B cell (primary cell): Measurements from ENCODE around the gene LRRC26. TPM values are rescaled to one million over a fixed set of nuclear protein-coding genes. Genes with fewer than 3 reads are reported as not detected.
"Not testable (repeated sequence)": the region's sequence is repeated elsewhere in the genome, so short reads cannot be mapped to it uniquely, and the experiment has no call there.

ENCODE experiments used
- ATAC-seq: fragments of 200-7000 bp; cut with Tn5 transposase; one replicate; pipeline ENCODE4 v1.10.0; 2021; ENCODE audit warnings: low read depth, mild to moderate bottlenecking, moderate number of reproducible peaks, moderate library complexity
- CTCF ChIA-PET: fragments of 350-600 bp; sonication (Branson Sonifier 250); formaldehyde crosslinking; loops from one replicate; lab custom pipeline; 2021; ENCODE audit warnings: antibody characterized with exemption, inconsistent platforms; lab: Charles Lee
- POLR2A ChIA-PET: fragments of 350-600 bp; sonication (Branson Sonifier 250); formaldehyde crosslinking; loops from one replicate; lab custom pipeline; 2021; ENCODE audit warnings: antibody characterized with exemption; lab: Charles Lee
- DNase-seq: peaks from one replicate; pipeline ENCODE4 v3.0.0; 2013
- H2AFZ ChIP-seq: 2 replicates; pipeline ENCODE4 v1.6.1; 2012; ENCODE audit warnings: mild to moderate bottlenecking, low read depth, low read length; ENCODE audit not compliant: insufficient read depth, poor library complexity, severe bottlenecking
- H3K27ac ChIP-seq, 2 donors: 1 replicate in 1 of 2; 2 replicates in 1 of 2; pipeline ENCODE4 v1.5.1; 2012 to 2013; ENCODE audit warnings: low read length in 2 of 2, mild to moderate bottlenecking in 2 of 2, moderate library complexity in 1 of 2
- H3K27me3 ChIP-seq, 4 experiments: fragments of 200-600 bp in 1 of 4; sonication (generic) in 1 of 4; replicated peaks in 1 of 4; 1 replicate in 2 of 4; 2 replicates in 2 of 4; pipeline versions ENCODE4 v1.6.1 to v1.7.0; 2013 to 2016; ENCODE audit warnings: low read length in 3 of 4, mild to moderate bottlenecking in 2 of 4, mixed read lengths in 1 of 4, moderate library complexity in 1 of 4; ENCODE audit not compliant: insufficient read depth in 4 of 4, control insufficient read depth in 3 of 4; ENCODE audit errors: control extremely low read depth in 1 of 4
- H3K36me3 ChIP-seq, 2 experiments: replicated peaks in 1 of 2; 1 replicate in 1 of 2; 2 replicates in 1 of 2; pipeline versions ENCODE4 v1.6.1 to v1.7.1; 2013; ENCODE audit warnings: low read length in 1 of 2; ENCODE audit not compliant: insufficient read depth in 2 of 2, control insufficient read depth in 1 of 2; ENCODE audit errors: control extremely low read depth in 1 of 2, extremely low read depth in 1 of 2
- H3K4me1 ChIP-seq, 2 donors: fragments of 200-600 bp in 1 of 2; sonication (generic) in 1 of 2; 1 replicate in 1 of 2; 2 replicates in 1 of 2; pipeline versions ENCODE4 v1.5.1 to v1.6.1; 2013 to 2017; ENCODE audit warnings: low read length in 2 of 2; ENCODE audit not compliant: control insufficient read depth in 2 of 2, insufficient read depth in 2 of 2
- H3K4me2 ChIP-seq: replicated peaks from 2 replicates; pipeline ENCODE3; 2012; ENCODE audit warnings: mild to moderate bottlenecking, low read depth, low read length; ENCODE audit not compliant: poor library complexity, severe bottlenecking
- H3K4me3 ChIP-seq, 5 experiments: fragments of 200-600 bp in 1 of 5; sonication (generic) in 1 of 5; 1 replicate in 3 of 5; 2 replicates in 2 of 5; pipeline versions ENCODE4 v1.5.1 to v1.7.0; 2011 to 2016; ENCODE audit warnings: low read length in 4 of 5, mild to moderate bottlenecking in 4 of 5, low read depth in 2 of 5, control low read depth in 1 of 5, moderate library complexity in 1 of 5; ENCODE audit not compliant: insufficient read depth in 1 of 5; ENCODE audit errors: control extremely low read depth in 1 of 5, extremely low read depth in 1 of 5
- H3K79me2 ChIP-seq: fragments of 200-600 bp; sonication (generic); one replicate; pipeline ENCODE4 v1.6.0; 2016; ENCODE audit warnings: low read length; ENCODE audit not compliant: control insufficient read depth, insufficient read depth
- H3K9ac ChIP-seq: fragments of 200-600 bp; sonication (generic); 2 replicates; pipeline ENCODE4 v1.6.1; 2017; ENCODE audit warnings: mild to moderate bottlenecking, low read length, moderate library complexity
- H3K9me3 ChIP-seq, 3 donors: one replicate each; pipeline versions ENCODE4 v1.6.1 to v1.7.1; 2013; ENCODE audit warnings: low read length in 2 of 3; ENCODE audit not compliant: control insufficient read depth in 2 of 3, insufficient read depth in 1 of 3; ENCODE audit errors: control extremely low read depth in 1 of 3
- H4K20me1 ChIP-seq: 2 replicates; pipeline ENCODE4 v1.6.0; 2012; ENCODE audit warnings: mild to moderate bottlenecking, low read length; ENCODE audit not compliant: insufficient read depth, control insufficient read depth, poor library complexity, severe bottlenecking
- H3K27ac Mint-ChIP-seq: one replicate; pipeline ENCODE4 v1.8.0; 2021; ENCODE audit warnings: mixed read lengths
- H3K27me3 Mint-ChIP-seq: one replicate; pipeline ENCODE4 v1.8.0; 2021; ENCODE audit warnings: mixed read lengths
- H3K4me1 Mint-ChIP-seq: one replicate; pipeline ENCODE4 v1.8.0; 2021; ENCODE audit warnings: mixed read lengths
- H3K4me3 Mint-ChIP-seq: one replicate; pipeline ENCODE4 v1.8.0; 2021; ENCODE audit warnings: mixed read lengths
- H3K9me3 Mint-ChIP-seq: one replicate; pipeline ENCODE4 v1.8.0; 2022; ENCODE audit warnings: mixed read lengths; ENCODE audit not compliant: insufficient read depth
- CTCF ChIP-seq: fragments of 200-600 bp; IDR thresholded peaks from one replicate; pipeline ENCODE4 v1.8.0; 2022; ENCODE audit warnings: antibody characterized with exemption, mild to moderate bottlenecking
- EZH2 ChIP-seq: IDR thresholded peaks from 2 replicates; pipeline ENCODE4 v1.6.1; 2012; ENCODE audit warnings: borderline replicate concordance, low read depth, mild to moderate bottlenecking, moderate library complexity, low read length; ENCODE audit not compliant: insufficient read depth, poor library complexity, severe bottlenecking
- WGBS: methylation state at CpG from one replicate; pipeline ENCODE4 v1.1.5; 2013; ENCODE audit warnings: missing lambda C conversion rate; ENCODE audit not compliant: insufficient coverage; 5-methylcytosine and 5-hydroxymethylcytosine counted together
- intact Hi-C: fragments of 100-400 bp; cut with micrococcal nuclease; formaldehyde crosslinking; loops from one replicate; pipeline ENCODE4 v1.10.0; 2022
- polyA plus RNA-seq: library from polyadenylated mRNA; depleted of rRNA; stranded (reverse); fragments of >200 nt; gene quantifications from 2 replicates; pipeline ENCODE4 v1.2.3, GENCODE V29; 2012
- total RNA-seq, 2 donors: library from RNA; stranded (reverse); fragments of 120-200 nt in 1 of 2; gene quantifications; 1 replicate in 1 of 2; 2 replicates in 1 of 2; pipeline versions ENCODE4 v1.2.3 to v1.2.4, GENCODE V29; 2013 to 2022

LRRC26 gene
- total and polyA plus RNA-seq, 2 donors (not counting 1 experiment from before 2014, with no cell fraction given) = not detected

GRCh38 chr9:137123468-137123837 lies 46.4 kb downstream of the LRRC26 start:
- Histone ChIP-seq H3K9ac (no peak overlapping the region), H3K36me3 (no peaks in the 10 kb centered on the region), H3K4me1 (peaks cover 53 to 64% of the 10 kb centered on the region in 2 donors), H3K79me2 (peaks cover 28% of the 10 kb centered on the region), H2AFZ (no peak overlapping the region), H3K9me3 (no peaks in the 10 kb centered on the region), H3K27me3 (no peaks in the 10 kb centered on the region), H3K4me2 (peak overlapping the region; percentile 47), H3K4me3 (peak overlapping the region in 1 of 5 experiments; percentile 1), H3K27ac (peak overlapping the region in 1 of 2 donors; percentile 84), H4K20me1 (no peaks in the 10 kb centered on the region)
- intact Hi-C loops = loop anchor here (5.0 kb wide), 1 partner anchor 34 kb away; no protein-coding TSS in a partner anchor
- Mint-ChIP-seq H3K4me3 (peak overlapping the region; percentile 72), H3K4me1 (peaks cover 54% of the 10 kb centered on the region), H3K9me3 (no peaks in the 10 kb centered on the region), H3K27ac (peak overlapping the region; percentile 89), H3K27me3 (no peaks in the 10 kb centered on the region)
- WGBS = no CpG with 5 or more reads among the region's 5 CpGs
- DNase-seq = no peak
- ATAC-seq = no peak
- TF ChIP-seq CTCF (no peak), EZH2 (no peak)
- ChIA-PET CTCF (interaction anchor here (0.6 to 3.9 kb wide), 7 partner anchors 77 to 124 kb away, joined by 3 to 15 read pairs (median 4); partner anchors contain the start of genes CYSRT1, RNF224 and TPRN), POLR2A (interaction anchor here (0.7 to 1.0 kb wide), 2 partner anchors 53 to 124 kb away, joined by 3 to 14 read pairs; partner anchors contain the start of gene SAPCD2)

- WGBS = 40% methylated on average over 2 of the region's 16 CpGs
- Histone ChIP-seq H3K79me2 (peaks cover 24% of the 10 kb centered on the region), H3K4me1 (peaks cover 48 to 59% of the 10 kb centered on the region in 2 donors), H3K9ac (peak overlapping the region; percentile 6), H3K27ac (peak overlapping the region; percentile 62 to 84), H3K4me3 (peak overlapping the region in 1 of 5 experiments; percentile 33), H3K4me2 (peak overlapping the region; percentile 47)
- not testable (repeated sequence) for DNase-seq, H3K9me3 Mint-ChIP-seq, H3K27me3 Mint-ChIP-seq, H4K20me1 ChIP-seq, H3K36me3 ChIP-seq, H3K9me3 ChIP-seq, H3K27me3 ChIP-seq, H2AFZ ChIP-seq
- ATAC-seq = peak; percentile 14
- intact Hi-C loops = loop anchor here (5.0 kb wide), 1 partner anchor 34 kb away; no protein-coding TSS in a partner anchor
- ChIA-PET POLR2A (interaction anchor here (0.7 to 1.0 kb wide), 2 partner anchors 53 to 123 kb away, joined by 3 to 14 read pairs; partner anchors contain the start of gene SAPCD2), CTCF (interaction anchor here (0.6 to 3.9 kb wide), 10 partner anchors 40 to 286 kb away, joined by 3 to 15 read pairs (median 4); partner anchors contain the start of genes CYSRT1, RNF224 and TPRN)
- Mint-ChIP-seq H3K4me1 (peaks cover 49% of the 10 kb centered on the region), H3K27ac (peak overlapping the region; percentile 91), H3K4me3 (peak overlapping the region; percentile 72)
These were observed 46.9 kb downstream of the LRRC26 start for GRCh38 chr9:137122796-137123467.

GRCh38 chr9:137121927-137122795 lies 47.7 kb downstream of the LRRC26 start:
- not testable (repeated sequence) for H3K27me3 ChIP-seq, H3K9me3 ChIP-seq, H3K36me3 ChIP-seq, H4K20me1 ChIP-seq, H3K27me3 Mint-ChIP-seq, H3K9me3 Mint-ChIP-seq, H2AFZ ChIP-seq
- ATAC-seq = peak; percentile 54
- peaks cover 41% of the 10 kb centered on the region for H3K4me1 Mint-ChIP-seq
- H3K4me3 Mint-ChIP-seq = peak overlapping the region; percentile 72
- peak; percentile 62 for DNase-seq
- peak overlapping the region; percentile 47 for H3K4me2 ChIP-seq
- peak overlapping the region; percentile 62 to 84 for H3K27ac ChIP-seq
- peak overlapping the region; percentile 6 for H3K9ac ChIP-seq
- ChIA-PET CTCF (interaction anchor here (0.7 to 3.9 kb wide), 8 partner anchors 39 to 287 kb away, joined by 3 to 15 read pairs (median 4); partner anchors contain the start of genes CYSRT1, RNF224 and TPRN), POLR2A (interaction anchor here (1.0 kb wide), 1 partner anchor 52 kb away, joined by 14 read pairs; the partner anchor contains the start of gene SAPCD2)
- peaks cover 16% of the 10 kb centered on the region for H3K79me2 ChIP-seq
- H3K27ac Mint-ChIP-seq = peak overlapping the region; percentile 91
- H3K4me3 ChIP-seq = peak overlapping the region in 2 of 5 experiments; percentile 33 to 34
- 50% methylated on average over 6 of the region's 25 CpGs for WGBS
- peaks cover 43 to 52% of the 10 kb centered on the region in 2 donors for H3K4me1 ChIP-seq
- intact Hi-C loops = loop anchor here (5.0 kb wide), 1 partner anchor 35 kb away; no protein-coding TSS in a partner anchor
